K562 (cell line): ENCODE results near the gene C10orf105. TPM values are rescaled to one million over a fixed set of nuclear protein-coding genes. Genes with fewer than 3 reads are reported as not detected.

ENCODE experiments used
- HDAC2 ChIP-seq: fragments of 450-650 bp; IDR thresholded peaks from 2 replicates; pipeline ENCODE4 v1.6.1; 2016; ENCODE audit warnings: mild to moderate bottlenecking
- MGA ChIP-seq: fragments of 450-650 bp; IDR thresholded peaks from 2 replicates; pipeline ENCODE4 v1.6.1; 2016; ENCODE audit warnings: mild to moderate bottlenecking, moderate library complexity
- PPARD ChIP-seq: fragments of 250-450 bp; sonication (Bioruptor Pico); IDR thresholded peaks from 2 replicates; pipeline ENCODE4 v1.8.0; 2022; ENCODE audit warnings: inconsistent platforms, mild to moderate bottlenecking, moderate library complexity
- PTTG1 ChIP-seq: fragments of 450-650 bp; IDR thresholded peaks from 2 replicates; pipeline ENCODE4 v1.6.1; 2016; ENCODE audit warnings: low read depth, mild to moderate bottlenecking, missing genetic modification characterization, missing compliant biosample characterization
- SIN3A ChIP-seq, 2 experiments: fragments of 150-350 bp in 1 of 2; IDR thresholded peaks; 2 replicates each; pipeline ENCODE4 v1.6.1; 2011 to 2016; ENCODE audit warnings: borderline replicate concordance in 2 of 2, low read depth in 2 of 2, low read length in 2 of 2, mild to moderate bottlenecking in 2 of 2, moderate library complexity in 2 of 2; ENCODE audit not compliant: control insufficient read depth in 1 of 2
- VEZF1 ChIP-seq: fragments of 200-800 bp; sonication (Bioruptor generic); IDR thresholded peaks from 2 replicates; pipeline ENCODE4 v1.6.1; 2017; ENCODE audit warnings: missing genetic modification characterization, missing compliant biosample characterization
- polyA plus RNA-seq, 8 experiments: library from polyadenylated mRNA; depleted of rRNA in 4 of 8; stranded (reverse) in 5 of 8; unstranded in 3 of 8; fragments of >200 nt; fragmentation: Nextera tagmentation in 2 of 8; fragmentation: Illumina TruSeq in 1 of 8; extraction: Ambion mirVana in 2 of 8; extraction: Trizol in 1 of 8; gene quantifications; 2 replicates each; pipeline versions ENCODE4 v1.2.1 to v1.2.3, GENCODE V29; 2011 to 2014; ENCODE audit warnings: inconsistent platforms in 1 of 8, missing spikeins in 1 of 8
- total RNA-seq, 7 experiments: library from RNA; depleted of rRNA in 6 of 7; stranded (reverse); fragments of >200 nt in 6 of 7; fragmentation: Illumina TruSeq in 2 of 7; extraction: Trizol in 2 of 7; gene quantifications; 2 replicates each; pipeline versions ENCODE4 v1.2.1 to v1.2.3, GENCODE V29; 2011 to 2021; ENCODE audit warnings: low replicate concordance in 1 of 7
- TF ChIP-seq, protein P1 (sequence below): fragments of 450-650 bp; IDR thresholded peaks from 2 replicates; pipeline ENCODE4 v1.6.1; 2017; ENCODE audit warnings: antibody characterized with exemption, mild to moderate bottlenecking

The C10orf105 gene
- total and polyA plus RNA-seq, 9 of the 15 experiments (the other 6 are each of a cell fraction or from before 2014, with no cell fraction given), result 0.03 to 0.25 (median 0.04) TPM; not detected in 3

DNA sequence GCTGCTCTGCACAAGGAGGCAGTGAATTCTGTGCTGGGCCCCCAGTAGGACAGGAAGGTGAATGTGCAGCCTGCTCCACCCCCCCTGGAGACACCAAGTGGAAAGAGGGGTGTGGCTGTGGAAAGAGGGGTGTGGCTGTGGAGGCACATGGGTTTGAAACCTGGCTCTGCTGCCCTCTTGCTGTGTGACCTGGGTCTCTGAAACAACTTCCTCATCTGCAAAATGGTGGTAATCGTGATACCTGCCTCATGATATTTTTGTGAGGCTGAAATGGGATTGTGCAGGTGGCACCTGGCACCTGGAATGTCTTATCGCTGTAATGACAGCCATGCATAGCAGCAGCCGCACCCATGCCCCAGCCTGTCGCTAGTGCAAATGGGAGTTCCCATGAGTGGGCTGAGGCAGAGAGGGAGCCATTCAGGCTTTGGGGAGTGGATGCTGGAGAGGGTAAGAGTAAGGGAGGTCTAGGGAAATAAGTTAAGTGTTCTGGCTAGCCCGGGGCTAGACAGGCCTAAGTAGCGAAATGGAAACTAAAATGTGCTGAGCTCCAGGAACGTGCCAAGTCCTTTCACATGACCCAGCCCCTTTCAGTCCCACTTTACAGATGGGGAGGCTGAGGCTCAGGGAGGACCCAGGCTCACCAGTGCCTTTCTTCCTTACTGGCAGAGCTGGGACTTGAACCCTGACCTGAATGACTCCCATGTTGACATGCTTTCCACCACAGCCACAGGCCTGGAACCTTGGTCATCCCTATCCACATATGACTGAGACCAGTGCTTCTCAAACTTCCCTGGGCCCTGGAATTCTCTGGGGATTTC, 35.0 kb downstream of the C10orf105 start (continued):
- TF ChIP-seq, protein P1, sequence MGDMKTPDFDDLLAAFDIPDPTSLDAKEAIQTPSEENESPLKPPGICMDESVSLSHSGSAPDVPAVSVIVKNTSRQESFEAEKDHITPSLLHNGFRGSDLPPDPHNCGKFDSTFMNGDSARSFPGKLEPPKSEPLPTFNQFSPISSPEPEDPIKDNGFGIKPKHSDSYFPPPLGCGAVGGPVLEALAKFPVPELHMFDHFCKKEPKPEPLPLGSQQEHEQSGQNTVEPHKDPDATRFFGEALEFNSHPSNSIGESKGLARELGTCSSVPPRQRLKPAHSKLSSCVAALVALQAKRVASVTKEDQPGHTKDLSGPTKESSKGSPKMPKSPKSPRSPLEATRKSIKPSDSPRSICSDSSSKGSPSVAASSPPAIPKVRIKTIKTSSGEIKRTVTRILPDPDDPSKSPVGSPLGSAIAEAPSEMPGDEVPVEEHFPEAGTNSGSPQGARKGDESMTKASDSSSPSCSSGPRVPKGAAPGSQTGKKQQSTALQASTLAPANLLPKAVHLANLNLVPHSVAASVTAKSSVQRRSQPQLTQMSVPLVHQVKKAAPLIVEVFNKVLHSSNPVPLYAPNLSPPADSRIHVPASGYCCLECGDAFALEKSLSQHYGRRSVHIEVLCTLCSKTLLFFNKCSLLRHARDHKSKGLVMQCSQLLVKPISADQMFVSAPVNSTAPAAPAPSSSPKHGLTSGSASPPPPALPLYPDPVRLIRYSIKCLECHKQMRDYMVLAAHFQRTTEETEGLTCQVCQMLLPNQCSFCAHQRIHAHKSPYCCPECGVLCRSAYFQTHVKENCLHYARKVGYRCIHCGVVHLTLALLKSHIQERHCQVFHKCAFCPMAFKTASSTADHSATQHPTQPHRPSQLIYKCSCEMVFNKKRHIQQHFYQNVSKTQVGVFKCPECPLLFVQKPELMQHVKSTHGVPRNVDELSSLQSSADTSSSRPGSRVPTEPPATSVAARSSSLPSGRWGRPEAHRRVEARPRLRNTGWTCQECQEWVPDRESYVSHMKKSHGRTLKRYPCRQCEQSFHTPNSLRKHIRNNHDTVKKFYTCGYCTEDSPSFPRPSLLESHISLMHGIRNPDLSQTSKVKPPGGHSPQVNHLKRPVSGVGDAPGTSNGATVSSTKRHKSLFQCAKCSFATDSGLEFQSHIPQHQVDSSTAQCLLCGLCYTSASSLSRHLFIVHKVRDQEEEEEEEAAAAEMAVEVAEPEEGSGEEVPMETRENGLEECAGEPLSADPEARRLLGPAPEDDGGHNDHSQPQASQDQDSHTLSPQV, result 0 out of 2 replicates have a peak, but pooled peaks have one; percentile 30
- peak; percentile 69; the same call in 1 of the 2 replicates for TF ChIP-seq VEZF1 (CRISPR knock-in tag)
- TF ChIP-seq PPARD, result no peak
- TF ChIP-seq PTTG1 (tag), result no peak
- TF ChIP-seq SIN3A (IDR thresholded peaks at IDR 0.05; ENCODE audit: borderline replicate concordance in 2 of 2, control insufficient read depth in 1 of 2, low read depth in 2 of 2, low read length in 2 of 2), result peak in 1 of 2 experiments; percentile 81; a peak in 1 of 4 replicates
- TF ChIP-seq HDAC2, result 0 out of 2 replicates have a peak, but pooled peaks have one; percentile 56
- TF ChIP-seq MGA, result peak; percentile 43; the same call in 1 of the 2 replicates
